HepG2 (cell line): Measurements from ENCODE around the gene NSD1. TPM values are rescaled to one million over a fixed set of nuclear protein-coding genes. Genes with fewer than 3 reads are reported as not detected.

ENCODE experiments used
- ATAC-seq: fragments of 200-7000 bp; cut with Tn5 transposase; 3 replicates; pipeline ENCODE4 v1.9.1; 2020; ENCODE audit warnings: mild to moderate bottlenecking, moderate library complexity
- BruUV-seq: library from RNA; stranded (reverse); fragments of 400-500 nt; replicated peaks from 2 replicates; lab custom pipeline; 2021; lab: Mats Ljungman, UMichigan
- CTCF ChIA-PET: fragments of 300-600 bp; formaldehyde crosslinking; extraction: SDS; loops from one replicate; lab custom pipeline; 2021; ENCODE audit warnings: low total read pairs, inconsistent platforms, low intra/inter-chr PET ratio; lab: Yijun Ruan, JAX
- POLR2A ChIA-PET: fragments of 350-600 bp; sonication (Branson Sonifier 250); formaldehyde crosslinking; loops from one replicate; lab custom pipeline; 2020; ENCODE audit warnings: antibody characterized with exemption, inconsistent platforms; lab: Yijun Ruan, JAX
- DNase-seq: peaks from one replicate; pipeline ENCODE4 v3.0.0-alpha.2; 2015; ENCODE audit warnings: low spot score
- FAIRE-seq: peaks from 3 replicates; lab custom pipeline; 2011; peaks lifted over from hg19 to GRCh38; lab: Jason Lieb, UNC
- H2AFZ ChIP-seq: one replicate; pipeline ENCODE4 v1.6.1; 2011; ENCODE audit warnings: low read length, inconsistent platforms
- H3K27ac ChIP-seq: fragments of 300-600 bp; 3 replicates; pipeline ENCODE4 v1.8.0; 2011; ENCODE audit warnings: mixed run types, mild to moderate bottlenecking, mixed read lengths, low read length, inconsistent platforms; ENCODE audit not compliant: insufficient read depth; ENCODE audit errors: extremely low read length
- H3K27me3 ChIP-seq, 2 experiments: fragments of 200-600 bp in 1 of 2; 2 replicates in 1 of 2; 3 replicates in 1 of 2; pipeline versions ENCODE4 v1.6.0 to v1.8.0; 2011; ENCODE audit warnings: low read length in 2 of 2, mild to moderate bottlenecking in 2 of 2, moderate library complexity in 2 of 2, inconsistent platforms in 1 of 2; ENCODE audit not compliant: insufficient read depth in 2 of 2, control insufficient read depth in 1 of 2
- H3K36me3 ChIP-seq, 2 experiments: fragments of 200-600 bp in 1 of 2; replicated peaks in 1 of 2; 2 replicates in 1 of 2; 3 replicates in 1 of 2; pipeline versions ENCODE4 v1.5.1 to v1.8.0; 2011; ENCODE audit warnings: low read length in 2 of 2, inconsistent platforms in 1 of 2; ENCODE audit not compliant: insufficient read depth in 2 of 2, control insufficient read depth in 1 of 2
- H3K4me1 ChIP-seq: 2 replicates; pipeline ENCODE4 v1.5.1; 2012; ENCODE audit warnings: low read length, inconsistent platforms; ENCODE audit not compliant: insufficient read depth
- H3K4me2 ChIP-seq: 2 replicates; pipeline ENCODE4 v1.6.0; 2011; ENCODE audit warnings: low read depth, low read length, inconsistent platforms
- H3K4me3 ChIP-seq, 3 experiments: fragments of 200-600 bp in 1 of 3; sonication (generic), shearing (Covaris generic) in 1 of 3; replicated peaks in 1 of 3; 2 replicates each; pipeline ENCODE4 v1.5.1; 2011 to 2016; ENCODE audit warnings: low read length in 3 of 3, inconsistent platforms in 2 of 3, low read depth in 2 of 3, mild to moderate bottlenecking in 2 of 3, control low read depth in 1 of 3, mixed read lengths in 1 of 3; ENCODE audit not compliant: insufficient read depth in 1 of 3
- H3K79me2 ChIP-seq: one replicate; pipeline ENCODE4 v1.6.1; 2011; ENCODE audit warnings: low read length, inconsistent platforms; ENCODE audit not compliant: insufficient read depth
- H3K9ac ChIP-seq: 2 replicates; pipeline ENCODE4 v1.6.0; 2011; ENCODE audit warnings: mild to moderate bottlenecking, low read depth, low read length, inconsistent platforms; ENCODE audit not compliant: insufficient read depth
- H3K9me3 ChIP-seq: 2 replicates; pipeline ENCODE4 v1.5.1; 2012; ENCODE audit warnings: mild to moderate bottlenecking, low read length
- H4K20me1 ChIP-seq: 2 replicates; pipeline ENCODE4 v1.6.0; 2011; ENCODE audit warnings: inconsistent platforms, mild to moderate bottlenecking, low read length, moderate library complexity; ENCODE audit not compliant: insufficient read depth
- MAFK ChIP-seq, 2 experiments: IDR thresholded peaks in 1 of 2; conservative IDR thresholded peaks in 1 of 2; 2 replicates each; pipeline ENCODE4 v1.6.1; 2011; ENCODE audit warnings: improper control_type of control experiment in 2 of 2, low read length in 2 of 2
- POGZ ChIP-seq: sonication (generic); formaldehyde crosslinking; IDR thresholded peaks from 2 replicates; pipeline ENCODE4 v1.4.0; 2020; ENCODE audit warnings: mild to moderate bottlenecking, missing genetic modification reagents
- SP4 ChIP-seq: sonication (generic); formaldehyde crosslinking; IDR thresholded peaks from 2 replicates; pipeline ENCODE4 v1.8.1; 2023; ENCODE audit warnings: mild to moderate bottlenecking, missing genetic modification reagents
- ZNF138 ChIP-seq: sonication (generic); formaldehyde crosslinking; IDR thresholded peaks from 2 replicates; pipeline ENCODE4 v1.5.0; 2020; ENCODE audit warnings: mild to moderate bottlenecking, low read depth, missing genetic modification reagents
- WGBS: methylation state at CpG from one replicate; pipeline ENCODE4 v1.1.6; 2017; ENCODE audit warnings: low lambda C conversion rate; 5-methylcytosine and 5-hydroxymethylcytosine counted together
- in situ Hi-C: cut with HindIII; loops from 2 replicates; pipeline ENCODE4 v1.10.0; 2017; ENCODE audit warnings: low pct_unique_long_range_greater_than_20kb; ENCODE audit not compliant: extremely low pct_ligation_motif_present
- intact Hi-C: fragments of 100-400 bp; cut with micrococcal nuclease; formaldehyde crosslinking; loops from one replicate; pipeline ENCODE4 v1.10.0; 2022; ENCODE audit not compliant: unreplicated experiment
- polyA plus RNA-seq, 8 experiments: library from polyadenylated mRNA; depleted of rRNA in 3 of 8; stranded (reverse) in 7 of 8; unstranded in 1 of 8; fragments of >200 nt; fragmentation: Illumina TruSeq in 4 of 8; extraction: Trizol in 4 of 8; gene quantifications; 2 replicates each; pipeline versions ENCODE4 v1.2.1 to v1.2.3, GENCODE V29; 2011 to 2016; ENCODE audit warnings: low read depth in 4 of 8, missing spikeins in 1 of 8, mixed read lengths in 1 of 8; ENCODE audit not compliant: insufficient read depth in 1 of 8
- total RNA-seq, 5 experiments: library from RNA; depleted of rRNA; stranded (reverse); fragments of >200 nt; fragmentation: Illumina TruSeq; extraction: Trizol; gene quantifications; 2 replicates each; pipeline ENCODE4 v1.2.3, GENCODE V29; 2016; ENCODE audit warnings: low read depth in 1 of 5
- TF ChIP-seq, protein P1 (sequence below): sonication (generic); formaldehyde crosslinking; IDR thresholded peaks from 2 replicates; pipeline ENCODE4 v1.5.0; 2020; ENCODE audit warnings: mild to moderate bottlenecking, missing genetic modification reagents, moderate library complexity
- TF ChIP-seq, protein P2 (sequence below): sonication (generic); formaldehyde crosslinking; IDR thresholded peaks from 2 replicates; pipeline ENCODE4 v1.4.0; 2020; ENCODE audit warnings: missing genetic modification reagents, borderline replicate concordance

Gene NSD1
- total and polyA plus RNA-seq, 2 of the 13 experiments (the other 11 are each of a cell fraction or from before 2014, with no cell fraction given): 0.01 to 0.09 TPM

DNA sequence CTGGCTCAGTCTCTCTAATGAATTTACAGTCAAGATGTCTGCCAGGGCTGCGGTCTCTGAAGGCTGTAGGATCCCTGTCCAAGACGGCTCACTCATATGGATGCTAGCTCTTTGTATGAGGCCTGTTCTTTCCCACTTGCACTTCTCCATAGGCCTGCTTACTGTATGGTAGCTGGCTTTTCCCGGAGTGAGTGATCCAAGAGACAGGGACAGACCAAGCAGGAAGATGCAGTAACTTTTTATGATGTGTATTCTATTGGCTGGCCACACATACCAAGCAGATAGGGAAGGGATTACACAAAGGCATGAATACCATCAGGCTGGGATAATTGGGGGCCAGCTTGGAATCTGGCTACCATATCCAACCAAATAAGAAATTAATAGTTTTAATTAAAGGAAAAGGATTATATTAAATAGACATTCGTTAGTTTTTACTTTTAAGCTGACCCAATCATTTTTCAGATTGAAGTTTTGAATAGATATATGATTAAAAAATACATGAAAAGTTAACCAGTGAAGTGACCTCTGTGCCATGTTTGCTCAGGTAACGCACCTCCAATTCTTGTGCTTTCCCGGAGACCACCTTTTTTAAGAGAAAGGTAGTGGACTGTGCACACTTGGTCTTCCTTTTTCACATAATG, 20.6 kb downstream of the NSD1 start:
- Histone ChIP-seq H3K27me3 (no peaks in the 10 kb centered on the region; a peak in 1 of 5 replicates), H4K20me1 (no peaks in the 10 kb centered on the region), H3K79me2 (no peaks in the 10 kb centered on the region), H2AFZ (no peak overlapping the region), H3K9ac (no peak overlapping the region), H3K4me3 (no peak overlapping the region), H3K27ac (no peak overlapping the region), H3K4me2 (no peak overlapping the region), H3K36me3 (no peaks in the 10 kb centered on the region), H3K4me1 (no peaks in the 10 kb centered on the region), H3K9me3 (no peaks in the 10 kb centered on the region)
- intact Hi-C loops: no loop called here
- TF ChIP-seq ZNF138 (CRISPR knock-in tag) (no peak), MAFK (conservative IDR thresholded peaks at IDR 0.05 in 1 of 2, IDR thresholded peaks at IDR 0.05 in 1 of 2; ENCODE audit: low read length in 2 of 2) (peak in 1 of 2 experiments; percentile 50; a peak in 1 of 4 replicates)
- no TSS peak for BruUV-seq
- ChIA-PET CTCF (no interaction called here), POLR2A (no interaction called here)
- DNase-seq: no peak
- no peak for ATAC-seq
- FAIRE-seq: no peak
- WGBS: 66% methylated on average over 6 of the region's 6 CpGs
- in situ Hi-C loops: no loop called here

DNA sequence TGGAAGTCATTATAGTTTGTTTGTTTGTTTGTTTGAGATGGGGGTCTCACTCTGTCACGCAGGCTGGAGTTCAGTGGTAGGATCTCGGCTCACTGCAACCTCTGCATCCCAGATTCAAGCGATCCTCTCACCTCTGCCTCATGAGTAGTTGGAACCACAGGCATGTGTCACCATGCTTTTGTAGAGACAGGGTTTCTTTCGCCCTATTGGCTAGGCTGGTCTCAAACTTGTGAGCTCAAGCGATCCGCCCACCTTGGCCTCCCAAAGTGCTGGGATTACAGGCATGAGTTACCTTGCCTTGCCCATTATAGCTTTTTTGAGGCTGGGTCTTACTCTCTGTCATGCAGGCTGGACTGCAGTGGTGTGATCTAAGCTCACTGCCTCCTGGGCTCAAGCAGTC, 28.8 kb downstream of the NSD1 start:
- no peak for ATAC-seq
- ChIA-PET POLR2A (no interaction called here), CTCF (no interaction called here)
- Histone ChIP-seq H3K4me1 (no peaks in the 10 kb centered on the region), H4K20me1 (no peaks in the 10 kb centered on the region), H3K4me3 (no peak overlapping the region), H3K4me2 (no peak overlapping the region), H3K27ac (no peak overlapping the region), H3K27me3 (no peaks in the 10 kb centered on the region), H2AFZ (no peak overlapping the region), H3K9me3 (no peaks in the 10 kb centered on the region), H3K9ac (no peak overlapping the region), H3K36me3 (no peaks in the 10 kb centered on the region), H3K79me2 (no peaks in the 10 kb centered on the region)
- FAIRE-seq: no peak
- intact Hi-C loops (no loop called here), in situ Hi-C loops (no loop called here)
- BruUV-seq: no TSS peak
- WGBS: 93% methylated on average over 6 of the region's 6 CpGs
- no peak for DNase-seq
- TF ChIP-seq, protein P1, sequence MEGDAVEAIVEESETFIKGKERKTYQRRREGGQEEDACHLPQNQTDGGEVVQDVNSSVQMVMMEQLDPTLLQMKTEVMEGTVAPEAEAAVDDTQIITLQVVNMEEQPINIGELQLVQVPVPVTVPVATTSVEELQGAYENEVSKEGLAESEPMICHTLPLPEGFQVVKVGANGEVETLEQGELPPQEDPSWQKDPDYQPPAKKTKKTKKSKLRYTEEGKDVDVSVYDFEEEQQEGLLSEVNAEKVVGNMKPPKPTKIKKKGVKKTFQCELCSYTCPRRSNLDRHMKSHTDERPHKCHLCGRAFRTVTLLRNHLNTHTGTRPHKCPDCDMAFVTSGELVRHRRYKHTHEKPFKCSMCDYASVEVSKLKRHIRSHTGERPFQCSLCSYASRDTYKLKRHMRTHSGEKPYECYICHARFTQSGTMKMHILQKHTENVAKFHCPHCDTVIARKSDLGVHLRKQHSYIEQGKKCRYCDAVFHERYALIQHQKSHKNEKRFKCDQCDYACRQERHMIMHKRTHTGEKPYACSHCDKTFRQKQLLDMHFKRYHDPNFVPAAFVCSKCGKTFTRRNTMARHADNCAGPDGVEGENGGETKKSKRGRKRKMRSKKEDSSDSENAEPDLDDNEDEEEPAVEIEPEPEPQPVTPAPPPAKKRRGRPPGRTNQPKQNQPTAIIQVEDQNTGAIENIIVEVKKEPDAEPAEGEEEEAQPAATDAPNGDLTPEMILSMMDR (CRISPR knock-in tag): no peak
- TF ChIP-seq POGZ (no peak), SP4 (CRISPR knock-in tag) (no peak)
- TF ChIP-seq, protein P2, sequence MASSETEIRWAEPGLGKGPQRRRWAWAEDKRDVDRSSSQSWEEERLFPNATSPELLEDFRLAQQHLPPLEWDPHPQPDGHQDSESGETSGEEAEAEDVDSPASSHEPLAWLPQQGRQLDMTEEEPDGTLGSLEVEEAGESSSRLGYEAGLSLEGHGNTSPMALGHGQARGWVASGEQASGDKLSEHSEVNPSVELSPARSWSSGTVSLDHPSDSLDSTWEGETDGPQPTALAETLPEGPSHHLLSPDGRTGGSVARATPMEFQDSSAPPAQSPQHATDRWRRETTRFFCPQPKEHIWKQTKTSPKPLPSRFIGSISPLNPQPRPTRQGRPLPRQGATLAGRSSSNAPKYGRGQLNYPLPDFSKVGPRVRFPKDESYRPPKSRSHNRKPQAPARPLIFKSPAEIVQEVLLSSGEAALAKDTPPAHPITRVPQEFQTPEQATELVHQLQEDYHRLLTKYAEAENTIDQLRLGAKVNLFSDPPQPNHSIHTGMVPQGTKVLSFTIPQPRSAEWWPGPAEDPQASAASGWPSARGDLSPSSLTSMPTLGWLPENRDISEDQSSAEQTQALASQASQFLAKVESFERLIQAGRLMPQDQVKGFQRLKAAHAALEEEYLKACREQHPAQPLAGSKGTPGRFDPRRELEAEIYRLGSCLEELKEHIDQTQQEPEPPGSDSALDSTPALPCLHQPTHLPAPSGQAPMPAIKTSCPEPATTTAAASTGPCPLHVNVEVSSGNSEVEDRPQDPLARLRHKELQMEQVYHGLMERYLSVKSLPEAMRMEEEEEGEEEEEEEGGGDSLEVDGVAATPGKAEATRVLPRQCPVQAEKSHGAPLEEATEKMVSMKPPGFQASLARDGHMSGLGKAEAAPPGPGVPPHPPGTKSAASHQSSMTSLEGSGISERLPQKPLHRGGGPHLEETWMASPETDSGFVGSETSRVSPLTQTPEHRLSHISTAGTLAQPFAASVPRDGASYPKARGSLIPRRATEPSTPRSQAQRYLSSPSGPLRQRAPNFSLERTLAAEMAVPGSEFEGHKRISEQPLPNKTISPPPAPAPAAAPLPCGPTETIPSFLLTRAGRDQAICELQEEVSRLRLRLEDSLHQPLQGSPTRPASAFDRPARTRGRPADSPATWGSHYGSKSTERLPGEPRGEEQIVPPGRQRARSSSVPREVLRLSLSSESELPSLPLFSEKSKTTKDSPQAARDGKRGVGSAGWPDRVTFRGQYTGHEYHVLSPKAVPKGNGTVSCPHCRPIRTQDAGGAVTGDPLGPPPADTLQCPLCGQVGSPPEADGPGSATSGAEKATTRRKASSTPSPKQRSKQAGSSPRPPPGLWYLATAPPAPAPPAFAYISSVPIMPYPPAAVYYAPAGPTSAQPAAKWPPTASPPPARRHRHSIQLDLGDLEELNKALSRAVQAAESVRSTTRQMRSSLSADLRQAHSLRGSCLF (CRISPR knock-in tag): no peak
